Fibroblast of skin of scalp (primary cell): ENCODE data around the gene PTCRA.
"Not testable (repeated sequence)": the region's sequence is repeated elsewhere in the genome, so short reads cannot be mapped to it uniquely, and the experiment has no call there.

Source experiments
- DNase-seq: peaks from one replicate; pipeline ENCODE4 v3.0.0-alpha.2; 2013

The PTCRA gene

DNA sequence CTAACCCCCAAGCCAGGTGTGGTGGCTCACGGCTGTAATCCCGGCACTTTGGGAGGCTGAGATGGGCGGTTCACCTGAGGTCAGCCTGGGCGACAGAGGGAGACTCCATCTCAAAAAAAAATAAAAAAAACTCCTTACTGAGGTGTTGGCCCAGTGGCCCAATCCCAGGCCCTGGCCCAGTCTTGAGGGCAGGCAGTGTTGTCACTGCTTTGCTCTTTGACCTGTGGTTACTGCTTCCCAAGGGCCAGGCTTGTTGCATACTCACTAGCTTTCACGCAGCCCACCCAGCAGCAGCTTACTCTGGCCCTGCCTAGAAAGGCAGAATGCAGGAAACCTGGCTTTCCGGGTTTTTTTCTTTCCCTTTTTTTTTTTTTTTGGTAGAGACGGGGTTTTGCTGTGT lies 26.6 kb downstream of the PTCRA start:
- DNase-seq: no peak

DNA sequence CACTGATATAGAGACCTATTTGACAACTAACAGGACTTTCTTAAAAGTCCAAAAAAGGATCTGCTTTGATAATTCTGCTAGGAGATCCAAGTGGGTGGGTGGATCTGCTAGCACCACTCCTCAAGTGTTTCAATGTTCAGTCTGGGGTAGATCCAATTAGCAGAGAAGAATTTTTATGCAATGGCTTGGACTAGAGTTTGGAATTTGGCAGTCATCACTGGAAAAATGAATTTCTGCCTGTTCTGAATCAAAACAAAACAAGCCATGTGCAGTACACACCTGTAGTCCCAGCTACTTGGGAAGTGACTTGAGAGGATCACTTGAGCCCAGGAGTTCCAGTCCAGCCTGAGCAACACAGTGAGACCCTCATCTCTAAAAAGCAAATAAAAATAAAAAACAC lies 32.1 kb downstream of the PTCRA start:
- no peak for DNase-seq

DNA sequence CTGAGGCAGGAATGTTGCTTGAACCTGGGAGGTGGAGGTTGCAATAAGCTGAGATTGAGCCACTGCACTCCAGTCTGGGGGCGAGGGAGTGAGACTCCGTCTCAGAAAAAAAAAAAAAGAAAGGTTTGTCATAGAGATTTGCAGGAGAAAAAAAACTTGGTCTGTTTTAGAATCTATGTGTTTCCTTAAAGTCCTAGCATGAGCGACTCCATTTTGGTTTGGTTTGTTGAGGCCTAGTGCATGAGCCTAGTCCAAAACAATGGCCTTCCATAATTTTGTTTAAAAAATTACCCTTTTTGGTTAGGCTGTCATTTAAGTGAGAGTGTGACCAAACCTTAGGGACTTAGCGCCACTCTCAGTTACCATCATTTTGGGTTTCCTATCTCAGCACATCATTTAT lies 36.5 kb downstream of the PTCRA start:
- DNase-seq: no peak

DNA sequence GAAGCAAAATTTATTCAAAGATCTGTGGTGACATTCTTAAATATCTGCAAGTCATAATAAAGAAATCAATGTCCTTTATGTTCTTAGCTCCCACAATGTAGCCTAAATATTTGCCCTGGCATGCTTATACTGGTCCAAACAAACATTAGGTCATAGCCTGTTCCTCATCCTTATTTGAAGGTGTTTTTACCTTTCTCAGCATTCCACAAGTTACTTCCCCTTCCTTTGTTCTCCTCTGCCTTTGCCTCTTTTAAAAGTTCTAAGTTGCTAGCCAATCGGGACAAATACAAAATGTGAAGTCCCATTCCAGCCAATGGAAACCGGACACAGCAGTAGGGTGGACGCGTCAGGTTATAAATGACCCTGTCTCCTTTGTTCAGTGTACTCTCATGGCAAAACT lies 38.6 kb downstream of the PTCRA start:
- DNase-seq: not testable (repeated sequence)

DNA sequence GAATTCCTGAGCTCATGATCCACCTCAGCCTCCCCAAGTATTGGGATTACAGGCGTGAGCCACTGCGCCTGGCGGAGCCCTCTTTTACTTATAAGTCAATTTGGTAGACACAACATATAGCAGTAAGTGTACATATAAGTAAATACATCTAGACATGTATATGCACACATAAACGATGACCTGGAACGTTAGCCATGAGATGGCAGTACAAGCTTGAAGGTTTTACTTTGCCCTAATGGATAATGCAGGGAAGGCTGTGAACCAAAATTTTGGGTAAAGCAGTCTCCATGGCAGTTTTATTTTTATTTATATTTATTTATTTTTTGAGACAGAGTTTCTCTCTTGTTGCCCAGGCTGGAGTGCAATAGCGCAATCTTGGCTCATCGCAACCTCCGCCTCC lies 42.3 kb downstream of the PTCRA start:
- no peak for DNase-seq

DNA sequence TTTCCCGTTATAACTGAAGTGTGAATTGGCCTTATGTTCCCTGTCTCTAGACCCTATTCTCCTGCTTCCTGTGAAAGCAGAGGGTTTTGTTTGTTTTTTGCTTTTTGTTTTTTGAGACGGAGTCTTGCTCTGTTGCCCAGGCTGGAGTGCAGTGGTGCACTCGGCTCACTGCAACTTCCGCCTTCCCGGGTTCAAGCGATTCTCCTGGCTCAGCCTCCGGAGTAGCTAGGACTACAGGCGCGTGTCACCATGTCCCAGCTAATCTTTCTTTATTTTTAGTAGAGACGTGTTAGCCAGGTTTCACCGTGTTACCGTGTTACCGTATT lies 44.0 kb downstream of the PTCRA start:
- DNase-seq: no peak

DNA sequence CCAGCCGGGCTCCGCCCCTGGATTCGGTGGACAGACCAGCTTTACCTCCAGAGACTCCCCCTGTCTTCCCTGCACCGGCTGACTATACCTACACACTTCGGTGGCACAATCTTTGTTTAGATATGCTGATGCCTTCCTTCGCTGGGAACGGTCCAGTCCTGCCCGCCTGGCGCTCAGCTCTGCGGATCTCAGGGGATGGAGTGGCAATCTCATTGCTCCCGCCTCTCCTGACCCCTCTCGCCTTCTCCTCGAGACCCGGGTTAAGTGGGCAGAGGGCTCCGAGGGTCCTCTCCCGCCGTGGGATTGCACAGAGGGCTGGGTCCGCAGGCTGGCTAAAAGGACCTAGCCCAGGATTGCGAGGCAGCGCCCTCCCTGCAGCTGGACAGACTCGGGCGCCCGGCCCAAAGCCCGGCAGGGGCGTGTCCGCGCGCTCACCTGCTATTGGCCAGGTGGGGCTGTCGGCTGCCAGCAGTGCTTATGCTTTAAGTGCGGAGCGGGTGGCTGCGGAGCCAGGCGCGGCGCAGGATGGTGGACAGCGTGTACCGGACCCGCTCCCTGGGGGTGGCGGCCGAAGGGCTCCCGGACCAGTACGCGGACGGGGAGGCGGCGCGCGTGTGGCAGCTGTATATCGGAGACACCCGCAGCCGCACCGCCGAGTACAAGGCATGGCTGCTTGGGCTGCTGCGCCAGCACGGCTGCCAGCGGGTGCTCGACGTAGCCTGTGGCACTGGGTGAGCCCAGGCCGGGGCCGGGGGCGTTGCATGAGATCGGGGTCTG lies 44.6 kb downstream of the PTCRA start, which contains the start of gene GNMT:
GNMT (plus strand) TSS at position 512 of the 777 bp plus-strand sequence; CDS start at position 526, 14 bp downstream.
- DNase-seq: no peak

DNA sequence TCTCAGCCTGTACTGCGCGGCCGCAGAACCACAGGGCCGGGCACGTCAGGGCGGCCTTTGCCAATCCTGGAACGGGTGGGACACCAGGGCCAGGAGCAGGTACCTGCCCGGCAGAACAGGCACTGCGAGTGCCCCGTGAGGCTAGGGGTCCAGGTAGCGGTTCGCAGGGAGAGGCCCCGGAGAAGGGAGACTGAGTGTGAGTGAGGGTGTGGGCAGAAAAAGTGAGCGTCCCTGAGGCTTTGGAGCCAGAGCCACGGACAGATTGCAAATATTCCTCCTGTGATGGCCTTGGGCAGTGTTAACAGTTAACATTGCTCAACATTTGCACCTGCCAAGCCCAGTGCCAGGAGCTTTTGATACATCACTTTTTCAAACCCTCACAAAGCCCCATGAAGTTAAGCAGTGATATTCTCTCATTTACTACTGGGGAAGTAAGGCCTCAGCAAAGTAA lies 45.2 kb downstream of the PTCRA start:
- DNase-seq: no peak

DNA sequence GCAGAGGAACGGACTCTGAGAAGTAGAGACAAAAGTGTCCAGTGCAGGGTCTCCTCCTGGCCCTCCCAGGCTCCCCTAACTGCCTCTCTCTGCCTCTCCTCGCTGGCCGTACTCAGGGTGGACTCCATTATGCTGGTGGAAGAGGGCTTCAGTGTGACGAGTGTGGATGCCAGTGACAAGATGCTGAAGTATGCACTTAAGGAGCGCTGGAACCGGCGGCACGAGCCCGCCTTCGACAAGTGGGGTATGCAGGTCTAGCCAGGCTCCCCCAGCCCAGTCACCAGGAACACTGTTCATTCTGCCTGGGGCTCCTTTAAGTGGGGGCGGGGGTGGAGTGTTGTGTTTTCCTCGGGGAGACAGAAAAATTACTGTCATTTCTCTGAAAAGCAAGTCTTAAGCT lies 46.2 kb downstream of the PTCRA start:
- no peak for DNase-seq

DNA sequence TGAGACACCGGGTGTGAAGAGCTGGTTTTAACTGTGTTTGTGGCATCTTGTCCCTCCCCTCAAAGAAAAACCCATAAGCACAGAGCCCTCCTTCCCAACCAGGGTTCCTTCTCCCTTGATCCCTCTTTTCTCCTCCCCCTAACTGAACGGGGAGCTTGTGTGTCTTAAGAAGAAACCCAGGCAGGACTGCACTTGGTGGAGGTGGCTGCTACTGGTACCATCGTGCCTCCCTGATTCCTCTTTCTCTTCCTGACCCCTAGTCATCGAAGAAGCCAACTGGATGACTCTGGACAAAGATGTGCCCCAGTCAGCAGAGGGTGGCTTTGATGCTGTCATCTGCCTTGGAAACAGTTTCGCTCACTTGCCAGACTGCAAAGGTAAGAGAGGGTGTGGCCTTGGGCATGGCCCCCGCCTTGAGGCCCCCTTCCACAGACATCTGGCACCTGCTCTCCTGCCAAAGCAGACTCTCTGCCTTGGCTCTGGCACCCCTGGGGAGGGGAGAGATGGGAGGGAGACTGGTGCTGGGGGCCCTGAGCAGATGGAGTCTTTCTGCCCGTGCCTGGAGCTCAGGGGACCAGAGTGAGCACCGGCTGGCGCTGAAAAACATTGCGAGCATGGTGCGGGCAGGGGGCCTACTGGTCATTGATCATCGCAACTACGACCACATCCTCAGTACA lies 46.8 kb downstream of the PTCRA start:
- DNase-seq: no peak

DNA sequence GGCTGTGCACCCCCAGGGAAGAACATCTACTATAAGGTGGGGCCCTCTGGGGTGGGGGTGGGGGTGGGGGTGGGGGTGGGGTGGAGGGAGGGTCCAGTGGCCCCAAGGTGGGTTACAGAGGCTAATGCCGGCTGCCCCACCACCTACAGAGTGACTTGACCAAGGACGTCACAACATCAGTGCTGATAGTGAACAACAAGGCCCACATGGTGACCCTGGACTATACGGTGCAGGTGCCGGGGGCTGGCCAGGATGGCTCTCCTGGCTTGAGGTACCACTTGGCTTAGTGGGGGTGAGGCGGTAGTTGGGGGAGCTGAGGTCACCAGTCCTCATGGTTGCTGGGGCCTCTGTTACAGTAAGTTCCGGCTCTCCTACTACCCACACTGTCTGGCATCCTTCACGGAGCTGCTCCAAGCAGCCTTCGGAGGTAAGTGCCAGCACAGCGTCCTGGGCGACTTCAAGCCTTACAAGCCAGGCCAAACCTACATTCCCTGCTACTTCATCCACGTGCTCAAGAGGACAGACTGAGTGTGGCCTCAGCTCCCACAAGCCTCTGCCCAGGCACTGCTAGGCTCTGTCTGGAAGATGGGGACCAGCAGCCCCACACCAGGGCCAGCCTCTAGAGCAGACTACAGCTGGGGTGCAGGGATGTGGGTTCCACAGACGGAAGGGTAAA lies 47.5 kb downstream of the PTCRA start:
- DNase-seq: no peak

DNA sequence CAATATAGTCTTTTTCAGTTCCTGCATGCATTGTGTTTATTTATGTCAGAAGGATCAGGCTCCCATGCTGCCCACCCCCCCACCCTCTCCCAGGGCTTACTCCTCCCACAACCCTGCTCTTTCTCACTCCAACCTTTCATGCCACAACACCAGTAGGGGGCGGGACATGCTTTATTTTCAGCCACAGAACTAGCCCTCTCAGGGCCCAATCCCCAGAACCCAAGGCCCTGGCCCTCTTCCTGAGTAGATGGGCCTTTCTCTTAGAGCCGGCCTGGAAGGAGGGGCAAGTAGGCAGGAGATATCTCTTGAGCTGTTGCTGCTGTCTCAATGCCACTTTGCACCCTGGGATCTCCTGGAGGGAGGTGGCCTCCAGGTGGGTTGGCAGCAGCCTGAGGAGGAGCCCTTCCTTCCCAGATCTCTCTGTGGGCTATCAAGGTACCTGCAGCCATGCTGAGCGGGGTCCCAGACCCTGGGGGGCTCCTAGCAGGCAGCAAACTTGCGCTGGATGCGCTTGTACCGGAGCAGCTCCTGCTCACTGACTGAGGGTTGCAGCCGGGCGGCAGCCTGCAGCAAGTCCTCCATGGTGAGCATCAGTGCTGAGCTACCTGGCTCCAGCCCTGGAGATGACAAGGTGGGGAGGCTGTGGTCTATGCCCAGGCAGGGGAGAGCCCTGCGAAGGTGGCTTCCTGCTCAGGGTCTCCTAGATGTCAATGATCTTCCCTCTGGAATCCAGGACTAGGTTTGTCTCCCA lies 48.2 kb downstream of the PTCRA start:
- peak; percentile 52 for DNase-seq

DNA sequence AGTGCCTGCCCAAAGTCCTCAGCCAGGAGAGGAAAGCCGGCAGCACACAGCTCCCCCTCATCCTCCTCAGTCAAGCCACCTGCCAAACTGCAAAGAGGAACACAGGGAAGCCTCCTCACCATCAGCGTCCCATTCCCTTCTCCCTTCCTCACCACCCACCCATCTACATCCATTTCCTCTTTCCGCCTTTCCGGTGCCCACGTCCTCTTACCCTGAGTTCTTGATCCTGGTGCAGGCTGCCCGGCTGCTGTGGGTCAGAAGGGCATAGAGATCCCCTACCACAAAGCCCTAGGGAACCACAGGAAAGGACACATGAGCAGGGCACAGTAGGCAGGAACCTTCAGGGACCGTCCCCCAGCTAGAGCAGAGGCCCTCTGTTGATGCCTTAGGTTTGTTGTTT lies 50.7 kb downstream of the PTCRA start:
- DNase-seq: no peak

DNA sequence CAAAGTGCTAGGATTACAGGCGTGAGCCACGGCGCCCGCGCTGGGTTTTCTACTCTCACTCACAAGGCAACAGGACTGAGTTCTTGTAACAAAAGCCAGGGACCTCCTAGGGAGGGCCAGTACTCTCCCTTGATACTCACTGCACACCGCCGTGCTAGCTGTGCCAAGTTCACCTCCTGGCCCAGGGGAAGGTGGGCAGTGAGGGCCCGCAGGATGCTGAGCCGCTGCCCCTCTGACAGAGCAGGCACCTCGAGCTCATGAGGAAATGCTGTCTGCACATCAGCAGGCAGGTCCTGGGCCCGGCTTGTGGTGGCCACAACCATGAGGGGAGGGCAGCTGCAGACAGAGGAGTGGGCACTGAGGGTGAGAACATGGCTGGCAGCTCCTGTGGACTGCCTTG lies 51.4 kb downstream of the PTCRA start:
- no peak for DNase-seq

DNA sequence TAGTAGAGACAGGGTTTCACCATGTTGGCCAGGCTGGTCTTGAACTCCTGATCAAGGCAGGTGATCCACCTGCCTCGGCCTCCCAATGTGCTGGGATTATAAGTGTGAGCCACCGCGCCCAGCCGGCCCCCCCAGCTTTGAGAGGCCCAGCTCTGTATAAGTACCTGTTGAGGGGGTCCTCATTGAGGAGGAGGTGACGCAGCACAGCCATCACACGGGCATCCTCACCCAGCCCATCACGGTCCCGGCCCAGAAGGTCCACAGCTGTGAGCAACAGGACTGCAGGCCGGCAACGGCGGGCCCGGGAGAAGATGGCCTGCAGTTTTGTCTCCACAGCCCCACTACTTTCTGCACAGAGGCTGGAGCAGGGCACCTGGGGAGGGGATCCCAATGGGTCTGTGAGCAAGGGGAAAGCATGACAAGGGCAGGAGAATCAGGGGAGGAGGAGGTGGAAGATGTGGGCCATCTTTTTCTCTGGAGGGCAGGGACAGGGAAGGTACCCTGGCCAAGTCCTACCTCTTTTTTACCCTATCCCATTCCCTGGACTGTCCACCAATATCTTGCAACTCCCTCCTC lies 52.4 kb downstream of the PTCRA start:
- DNase-seq: no peak

DNA sequence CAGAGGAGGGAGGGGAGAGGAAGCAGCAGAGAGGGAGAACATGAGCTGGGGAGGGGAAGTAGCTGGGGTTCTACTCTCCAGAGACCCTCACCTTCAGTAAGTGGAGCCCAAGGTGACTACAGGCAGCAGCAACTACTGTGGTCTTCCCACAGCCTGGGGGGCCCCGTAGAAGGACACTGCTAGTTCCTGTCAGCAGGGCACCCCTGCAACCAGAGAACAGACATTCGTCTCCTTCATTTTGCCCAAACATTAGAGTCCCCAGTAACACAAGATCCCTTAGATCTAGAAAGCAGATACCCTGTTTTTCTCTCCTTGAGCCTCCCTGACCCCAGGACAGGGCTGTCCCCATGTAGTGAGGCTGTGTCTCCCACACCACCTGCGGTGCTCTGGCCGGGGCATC lies 52.9 kb downstream of the PTCRA start:
- no peak for DNase-seq

DNA sequence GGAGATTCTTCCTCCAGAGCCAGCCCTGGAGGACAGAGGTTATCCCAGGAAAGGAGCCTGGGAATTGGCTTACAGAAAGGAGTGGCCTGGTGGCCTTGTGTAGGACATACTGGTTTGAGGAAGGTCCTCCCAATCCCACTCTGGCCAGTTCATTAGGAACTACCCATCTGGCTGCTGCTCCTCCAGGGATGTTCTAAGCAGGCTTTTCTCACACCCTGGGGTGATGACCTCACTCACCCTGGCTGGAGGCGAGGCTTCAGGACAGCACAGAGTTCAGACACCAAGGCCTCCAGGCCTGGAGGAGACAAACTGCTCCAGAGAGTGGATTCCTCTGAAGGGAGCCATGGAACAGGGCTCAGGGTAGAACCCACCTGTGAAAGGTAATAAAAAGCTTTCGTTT lies 53.6 kb downstream of the PTCRA start:
- DNase-seq: no peak

DNA sequence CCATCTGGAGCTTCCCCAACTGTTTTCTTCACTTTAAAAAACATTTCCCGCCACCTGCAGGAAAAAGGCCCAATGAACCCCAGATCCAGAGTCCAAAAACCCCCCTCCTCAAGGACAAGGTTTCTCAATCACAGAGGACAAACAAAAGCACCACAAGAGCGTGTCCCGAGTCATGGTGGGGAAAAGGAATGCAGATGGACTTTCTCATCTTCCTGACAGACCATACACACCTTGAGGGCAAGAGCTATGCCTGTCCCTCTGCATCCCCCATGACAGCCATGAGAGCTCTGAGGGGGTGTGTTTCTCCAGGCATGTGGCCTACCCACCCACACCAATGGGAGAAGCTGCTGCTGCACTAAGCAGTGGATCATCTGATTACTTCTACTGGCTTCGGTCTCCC lies 54.1 kb downstream of the PTCRA start:
- DNase-seq: no peak

DNA sequence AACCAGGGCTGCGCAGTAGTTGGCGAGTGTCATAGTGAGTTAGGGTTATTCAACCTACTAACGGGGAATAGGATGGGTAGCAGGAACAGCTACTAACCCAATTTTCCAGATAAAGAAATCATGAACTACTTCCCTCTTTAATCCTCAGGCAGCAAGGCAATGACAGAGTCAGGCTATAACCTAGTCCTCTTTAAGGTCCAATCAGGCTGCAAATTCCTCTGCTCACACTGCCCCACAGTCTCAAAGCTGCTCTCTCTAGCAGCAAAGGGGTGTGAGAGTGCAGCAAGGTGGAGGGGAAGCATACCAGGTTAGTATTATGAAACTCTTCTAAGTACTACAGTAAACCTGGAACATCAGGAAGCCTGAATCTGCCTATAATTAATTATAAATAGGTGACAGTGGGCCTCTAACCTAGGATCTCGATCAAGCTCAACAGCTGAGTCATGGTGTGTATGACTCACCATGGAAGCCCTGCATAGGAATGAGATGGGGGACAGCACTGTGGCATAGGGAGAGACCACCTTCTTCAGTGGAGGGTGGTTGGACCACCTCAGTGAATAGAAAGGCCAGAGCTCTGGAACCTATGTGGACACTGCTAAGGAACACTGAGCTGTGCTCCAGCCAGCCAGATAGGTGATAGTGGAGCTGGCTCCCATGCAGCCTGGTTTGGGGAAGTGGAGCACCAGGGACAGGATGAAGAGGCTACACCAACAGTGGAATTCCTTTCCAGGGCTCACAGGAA lies 55.2 kb downstream of the PTCRA start:
- DNase-seq: peak; percentile 32

DNA sequence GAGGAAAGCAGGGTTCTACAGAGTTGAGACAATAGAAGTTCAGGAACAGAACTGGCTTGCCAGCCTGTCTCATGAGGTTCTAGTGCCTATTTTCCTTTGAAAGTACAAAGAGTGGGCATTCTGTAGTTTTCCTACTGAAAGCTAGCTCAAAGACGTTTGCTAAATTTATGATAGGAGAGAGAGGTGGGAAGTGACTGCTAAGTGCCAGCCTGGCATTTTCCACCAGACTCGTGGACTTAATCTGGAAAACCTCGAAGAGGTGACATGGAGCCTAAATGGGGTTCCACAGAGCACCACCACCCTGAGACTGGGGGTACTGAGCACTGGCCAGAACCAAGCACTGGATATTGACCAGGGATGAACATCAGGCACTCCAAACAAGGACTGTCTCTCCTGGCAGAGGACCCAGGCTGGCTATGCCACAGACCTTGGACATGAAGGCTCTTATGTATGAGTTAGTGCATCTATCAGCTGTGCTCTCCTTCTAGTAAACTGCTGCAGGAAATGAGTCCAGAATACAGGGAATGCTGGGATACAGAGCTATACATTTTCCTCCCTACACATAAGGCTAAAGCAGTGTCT lies 56.0 kb downstream of the PTCRA start:
- DNase-seq: no peak

DNA sequence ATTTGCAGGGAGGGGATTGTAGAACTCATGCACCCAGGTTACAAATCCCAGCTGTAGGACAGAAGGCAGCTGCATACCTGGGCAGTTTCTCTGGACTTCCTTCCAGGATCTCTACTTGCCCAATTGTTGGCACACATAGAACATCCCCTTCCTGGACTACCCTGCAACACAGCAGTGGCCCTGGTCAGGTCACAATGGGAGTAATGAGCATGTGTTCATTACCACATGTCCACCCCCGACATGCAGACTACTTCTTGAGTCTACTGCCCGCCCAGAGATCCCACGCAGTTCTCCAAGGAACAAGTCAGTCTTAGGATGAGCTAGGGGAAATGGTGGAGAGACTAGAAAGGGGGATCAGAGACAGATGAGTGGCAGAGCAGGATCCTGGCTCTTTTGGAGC lies 58.1 kb downstream of the PTCRA start:
- no peak for DNase-seq
